Measurements from ENCODE around the gene ANGEL1. TPM values are rescaled to one million over a fixed set of nuclear protein-coding genes. Genes with fewer than 3 reads are reported as not detected.

Gene ANGEL1
- total and polyA plus RNA-seq, 4 donors = 5.2 to 15.9 (median 9.6) TPM

DNA sequence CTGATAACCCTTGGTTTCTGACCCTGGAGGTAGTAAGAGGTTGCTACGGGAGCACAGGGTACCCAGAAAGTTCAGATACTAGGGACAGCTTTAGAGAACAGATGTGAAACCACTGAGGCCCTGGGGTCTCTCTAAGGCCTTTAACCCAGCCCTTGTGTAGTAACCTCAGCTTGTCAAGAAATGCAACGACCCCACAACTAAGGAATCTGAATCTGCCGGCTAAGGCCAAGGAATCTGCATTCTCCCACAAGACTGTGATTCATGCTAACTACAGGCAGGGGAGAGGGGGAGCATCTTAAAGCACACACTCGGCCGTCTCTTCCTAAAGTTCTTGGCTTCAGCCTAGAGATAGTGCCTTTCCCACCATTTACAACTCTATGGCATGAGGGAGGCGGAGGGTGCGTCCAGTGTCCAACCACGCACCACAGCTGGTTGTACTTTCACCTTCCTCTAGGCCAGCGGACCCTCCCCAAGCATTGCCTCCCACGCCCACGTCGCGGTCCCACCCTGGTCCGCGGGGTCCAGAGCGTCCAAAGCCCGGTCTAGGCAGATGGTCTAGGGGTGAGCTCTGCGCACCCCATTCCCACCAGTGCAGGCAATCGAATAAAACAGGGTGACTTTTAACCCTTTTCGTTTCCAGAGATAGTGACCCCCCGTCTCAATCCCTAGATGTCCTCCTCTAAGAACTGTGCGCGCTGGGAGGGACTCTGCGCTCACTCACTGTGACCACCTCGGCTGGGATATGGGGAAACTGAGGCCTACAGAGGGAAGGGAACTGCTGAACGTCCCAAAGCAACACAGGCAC is 52.1 kb downstream of the ANGEL1 start:
- DNase-seq (ENCODE audit: low spot score) = peak; percentile 16

DNA sequence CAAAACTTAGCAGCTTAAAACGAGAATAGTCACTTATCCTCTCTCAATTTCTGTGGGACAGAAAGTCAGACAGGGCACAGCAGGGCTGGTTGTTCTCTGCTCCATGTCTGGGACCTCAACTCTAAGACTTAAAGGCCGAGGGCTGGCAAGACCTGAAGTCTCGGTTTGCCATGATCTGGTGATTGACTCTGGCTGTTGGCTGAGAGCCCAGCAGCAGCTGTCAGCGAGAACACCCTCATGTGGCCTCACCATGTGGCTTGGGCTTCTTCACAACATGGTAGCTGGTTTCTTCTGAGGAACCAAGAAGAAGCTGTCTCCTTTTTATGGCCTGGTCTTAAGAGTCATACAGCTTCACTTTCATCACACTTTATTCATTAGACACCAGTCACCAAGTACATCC is 53.1 kb downstream of the ANGEL1 start:
- no peak for TF ChIP-seq EGR1 (IDR thresholded peaks at IDR 0.05; ENCODE audit: low read depth in 2 of 2)
- no peak for TF ChIP-seq NR2F2 (IDR thresholded peaks at IDR 0.05)
- TF ChIP-seq TAF1 (conservative IDR thresholded peaks at IDR 0.05) = no peak
- no peak for TF ChIP-seq HNF4A (conservative IDR thresholded peaks at IDR 0.05)
- H3K9ac ChIP-seq (ENCODE audit: low read depth in 1 of 2, low read length in 2 of 2) = no peak overlapping the region
- peak; percentile 17 for DNase-seq (ENCODE audit: low spot score)
- H3K4me1 ChIP-seq (ENCODE audit: control insufficient read depth in 4 of 4, insufficient read depth in 4 of 4, low read length in 3 of 4) = peaks cover 3 to 19% (median 9%) of the 10 kb centered on the region in 4 donors
- peaks cover 0 to 3% (median 3%) of the 10 kb centered on the region in 4 donors for H3K27me3 ChIP-seq (ENCODE audit: control insufficient read depth in 4 of 4, insufficient read depth in 4 of 4, low read length in 3 of 4)
- no peak overlapping the region for H3K27ac ChIP-seq (ENCODE audit: low read depth in 1 of 2, low read length in 2 of 2)
- H3K36me3 ChIP-seq (ENCODE audit: control insufficient read depth in 4 of 4, insufficient read depth in 3 of 4, low read depth in 1 of 4, low read length in 3 of 4) = no peaks in the 10 kb centered on the region
- WGBS = 87% methylated on average over 4 of the region's 4 CpGs
- H3K9me3 ChIP-seq (ENCODE audit: control insufficient read depth in 4 of 4, low read length in 3 of 4) = no peaks in the 10 kb centered on the region
- H3K4me3 ChIP-seq (ENCODE audit: low read depth in 1 of 3, low read length in 3 of 3) = no peak overlapping the region

More for the DNA sequence above, 52.1 kb downstream of the ANGEL1 start:
- Histone ChIP-seq H3K4me3 (ENCODE audit: low read depth in 1 of 3, low read length in 3 of 3) (peak overlapping the region in 2 of 3 donors; percentile 71 to 77), H3K27ac (ENCODE audit: low read depth in 1 of 2, low read length in 2 of 2) (no peak overlapping the region), H3K9me3 (ENCODE audit: control insufficient read depth in 4 of 4, low read length in 3 of 4) (no peaks in the 10 kb centered on the region), H3K4me1 (ENCODE audit: control insufficient read depth in 4 of 4, insufficient read depth in 4 of 4, low read length in 3 of 4) (peaks cover 3 to 19% (median 9%) of the 10 kb centered on the region in 4 donors), H3K9ac (ENCODE audit: low read depth in 1 of 2, low read length in 2 of 2) (peak overlapping the region in 1 of 2 donors; percentile 15), H3K36me3 (ENCODE audit: control insufficient read depth in 4 of 4, insufficient read depth in 3 of 4, low read depth in 1 of 4, low read length in 3 of 4) (no peaks in the 10 kb centered on the region), H3K27me3 (ENCODE audit: control insufficient read depth in 4 of 4, insufficient read depth in 4 of 4, low read length in 3 of 4) (peaks cover 0 to 3% (median 3%) of the 10 kb centered on the region in 4 donors)
- 49% methylated on average over 26 of the region's 26 CpGs for WGBS
- TF ChIP-seq HNF4A (conservative IDR thresholded peaks at IDR 0.05) (no peak), HNF4G (IDR thresholded peaks at IDR 0.05) (no peak)
- TF ChIP-seq, protein P1, sequence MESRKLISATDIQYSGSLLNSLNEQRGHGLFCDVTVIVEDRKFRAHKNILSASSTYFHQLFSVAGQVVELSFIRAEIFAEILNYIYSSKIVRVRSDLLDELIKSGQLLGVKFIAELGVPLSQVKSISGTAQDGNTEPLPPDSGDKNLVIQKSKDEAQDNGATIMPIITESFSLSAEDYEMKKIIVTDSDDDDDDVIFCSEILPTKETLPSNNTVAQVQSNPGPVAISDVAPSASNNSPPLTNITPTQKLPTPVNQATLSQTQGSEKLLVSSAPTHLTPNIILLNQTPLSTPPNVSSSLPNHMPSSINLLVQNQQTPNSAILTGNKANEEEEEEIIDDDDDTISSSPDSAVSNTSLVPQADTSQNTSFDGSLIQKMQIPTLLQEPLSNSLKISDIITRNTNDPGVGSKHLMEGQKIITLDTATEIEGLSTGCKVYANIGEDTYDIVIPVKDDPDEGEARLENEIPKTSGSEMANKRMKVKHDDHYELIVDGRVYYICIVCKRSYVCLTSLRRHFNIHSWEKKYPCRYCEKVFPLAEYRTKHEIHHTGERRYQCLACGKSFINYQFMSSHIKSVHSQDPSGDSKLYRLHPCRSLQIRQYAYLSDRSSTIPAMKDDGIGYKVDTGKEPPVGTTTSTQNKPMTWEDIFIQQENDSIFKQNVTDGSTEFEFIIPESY (IDR thresholded peaks at IDR 0.05) = no peak

DNA sequence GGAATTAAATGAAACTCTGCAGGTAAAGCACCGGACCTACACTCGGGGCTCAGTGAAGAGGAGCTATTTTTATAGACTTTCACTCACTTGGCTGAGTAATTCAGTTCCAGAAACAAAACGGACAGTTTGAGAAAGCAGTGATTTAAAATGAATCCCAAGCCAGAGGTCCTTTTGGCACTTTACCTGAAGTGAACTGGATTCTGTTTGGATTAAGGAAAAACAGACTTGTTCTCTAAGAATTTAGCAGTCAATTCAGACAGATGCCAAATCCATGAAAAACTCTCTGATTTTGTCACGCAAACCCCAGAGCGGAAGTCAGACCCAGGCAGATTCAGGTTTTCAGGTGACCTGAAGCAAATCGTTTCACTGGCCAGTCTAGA is 56.3 kb downstream of the ANGEL1 start:
- H3K4me1 ChIP-seq (ENCODE audit: control insufficient read depth in 4 of 4, insufficient read depth in 4 of 4, low read length in 3 of 4) = peaks cover 0 to 10% (median 6%) of the 10 kb centered on the region in 4 donors
- H3K9me3 ChIP-seq (ENCODE audit: control insufficient read depth in 4 of 4, low read length in 3 of 4) = no peaks in the 10 kb centered on the region
- 76% methylated on average over 6 of the region's 6 CpGs for WGBS
- no peak overlapping the region for H3K27ac ChIP-seq (ENCODE audit: low read depth in 1 of 2, low read length in 2 of 2)
- DNase-seq (ENCODE audit: low spot score) = no peak
- H3K4me3 ChIP-seq (ENCODE audit: low read depth in 1 of 3, low read length in 3 of 3) = no peak overlapping the region
- no peak overlapping the region for H3K9ac ChIP-seq (ENCODE audit: low read depth in 1 of 2, low read length in 2 of 2)
- no peaks in the 10 kb centered on the region for H3K36me3 ChIP-seq (ENCODE audit: control insufficient read depth in 4 of 4, insufficient read depth in 3 of 4, low read depth in 1 of 4, low read length in 3 of 4)
- H3K27me3 ChIP-seq (ENCODE audit: control insufficient read depth in 4 of 4, insufficient read depth in 4 of 4, low read length in 3 of 4) = no peaks in the 10 kb centered on the region
- TF ChIP-seq, protein P2, sequence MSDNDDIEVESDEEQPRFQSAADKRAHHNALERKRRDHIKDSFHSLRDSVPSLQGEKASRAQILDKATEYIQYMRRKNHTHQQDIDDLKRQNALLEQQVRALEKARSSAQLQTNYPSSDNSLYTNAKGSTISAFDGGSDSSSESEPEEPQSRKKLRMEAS (IDR thresholded peaks at IDR 0.05) = no peak
- TF ChIP-seq RAD21 (IDR thresholded peaks at IDR 0.05) (no peak), EGR1 (IDR thresholded peaks at IDR 0.05; ENCODE audit: low read depth in 2 of 2) (no peak), GABPA (IDR thresholded peaks at IDR 0.05 in 1 of 2, conservative IDR thresholded peaks at IDR 0.05 in 1 of 2) (no peak), RXRA (IDR thresholded peaks at IDR 0.05) (no peak), FOXA1 (IDR thresholded peaks at IDR 0.05) (no peak), JUND (IDR thresholded peaks at IDR 0.05) (no peak), HNF4A (conservative IDR thresholded peaks at IDR 0.05) (no peak), SP1 (IDR thresholded peaks at IDR 0.05) (no peak), FOXA2 (IDR thresholded peaks at IDR 0.05) (no peak), NR2F2 (IDR thresholded peaks at IDR 0.05) (no peak), TAF1 (conservative IDR thresholded peaks at IDR 0.05) (no peak)
- TF ChIP-seq, protein P3, sequence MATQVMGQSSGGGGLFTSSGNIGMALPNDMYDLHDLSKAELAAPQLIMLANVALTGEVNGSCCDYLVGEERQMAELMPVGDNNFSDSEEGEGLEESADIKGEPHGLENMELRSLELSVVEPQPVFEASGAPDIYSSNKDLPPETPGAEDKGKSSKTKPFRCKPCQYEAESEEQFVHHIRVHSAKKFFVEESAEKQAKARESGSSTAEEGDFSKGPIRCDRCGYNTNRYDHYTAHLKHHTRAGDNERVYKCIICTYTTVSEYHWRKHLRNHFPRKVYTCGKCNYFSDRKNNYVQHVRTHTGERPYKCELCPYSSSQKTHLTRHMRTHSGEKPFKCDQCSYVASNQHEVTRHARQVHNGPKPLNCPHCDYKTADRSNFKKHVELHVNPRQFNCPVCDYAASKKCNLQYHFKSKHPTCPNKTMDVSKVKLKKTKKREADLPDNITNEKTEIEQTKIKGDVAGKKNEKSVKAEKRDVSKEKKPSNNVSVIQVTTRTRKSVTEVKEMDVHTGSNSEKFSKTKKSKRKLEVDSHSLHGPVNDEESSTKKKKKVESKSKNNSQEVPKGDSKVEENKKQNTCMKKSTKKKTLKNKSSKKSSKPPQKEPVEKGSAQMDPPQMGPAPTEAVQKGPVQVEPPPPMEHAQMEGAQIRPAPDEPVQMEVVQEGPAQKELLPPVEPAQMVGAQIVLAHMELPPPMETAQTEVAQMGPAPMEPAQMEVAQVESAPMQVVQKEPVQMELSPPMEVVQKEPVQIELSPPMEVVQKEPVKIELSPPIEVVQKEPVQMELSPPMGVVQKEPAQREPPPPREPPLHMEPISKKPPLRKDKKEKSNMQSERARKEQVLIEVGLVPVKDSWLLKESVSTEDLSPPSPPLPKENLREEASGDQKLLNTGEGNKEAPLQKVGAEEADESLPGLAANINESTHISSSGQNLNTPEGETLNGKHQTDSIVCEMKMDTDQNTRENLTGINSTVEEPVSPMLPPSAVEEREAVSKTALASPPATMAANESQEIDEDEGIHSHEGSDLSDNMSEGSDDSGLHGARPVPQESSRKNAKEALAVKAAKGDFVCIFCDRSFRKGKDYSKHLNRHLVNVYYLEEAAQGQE (IDR thresholded peaks at IDR 0.05) = no peak
- TF ChIP-seq, protein P1 (IDR thresholded peaks at IDR 0.05) = no peak
- TF ChIP-seq, protein P4, sequence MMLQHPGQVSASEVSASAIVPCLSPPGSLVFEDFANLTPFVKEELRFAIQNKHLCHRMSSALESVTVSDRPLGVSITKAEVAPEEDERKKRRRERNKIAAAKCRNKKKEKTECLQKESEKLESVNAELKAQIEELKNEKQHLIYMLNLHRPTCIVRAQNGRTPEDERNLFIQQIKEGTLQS (IDR thresholded peaks at IDR 0.05) = no peak
- TF ChIP-seq, protein P5, sequence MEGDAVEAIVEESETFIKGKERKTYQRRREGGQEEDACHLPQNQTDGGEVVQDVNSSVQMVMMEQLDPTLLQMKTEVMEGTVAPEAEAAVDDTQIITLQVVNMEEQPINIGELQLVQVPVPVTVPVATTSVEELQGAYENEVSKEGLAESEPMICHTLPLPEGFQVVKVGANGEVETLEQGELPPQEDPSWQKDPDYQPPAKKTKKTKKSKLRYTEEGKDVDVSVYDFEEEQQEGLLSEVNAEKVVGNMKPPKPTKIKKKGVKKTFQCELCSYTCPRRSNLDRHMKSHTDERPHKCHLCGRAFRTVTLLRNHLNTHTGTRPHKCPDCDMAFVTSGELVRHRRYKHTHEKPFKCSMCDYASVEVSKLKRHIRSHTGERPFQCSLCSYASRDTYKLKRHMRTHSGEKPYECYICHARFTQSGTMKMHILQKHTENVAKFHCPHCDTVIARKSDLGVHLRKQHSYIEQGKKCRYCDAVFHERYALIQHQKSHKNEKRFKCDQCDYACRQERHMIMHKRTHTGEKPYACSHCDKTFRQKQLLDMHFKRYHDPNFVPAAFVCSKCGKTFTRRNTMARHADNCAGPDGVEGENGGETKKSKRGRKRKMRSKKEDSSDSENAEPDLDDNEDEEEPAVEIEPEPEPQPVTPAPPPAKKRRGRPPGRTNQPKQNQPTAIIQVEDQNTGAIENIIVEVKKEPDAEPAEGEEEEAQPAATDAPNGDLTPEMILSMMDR (IDR thresholded peaks at IDR 0.05; ENCODE audit: low read depth, low read length, missing input control) = no peak

All from liver (tissue), 9 donors.